SK-N-SH (cell line): Measurements from ENCODE around the gene TNFAIP2. TPM values are rescaled to one million over a fixed set of nuclear protein-coding genes. Genes with fewer than 3 reads are reported as not detected.

ENCODE experiments used
- CTCF ChIA-PET: fragments of 300-600, 350-600 bp; formaldehyde crosslinking; extraction: SDS; loops from one replicate; lab custom pipeline; 2021; lab: Yijun Ruan, JAX
- POLR2A ChIA-PET: fragments of 350-600 bp; sonication (Branson Sonifier 250); formaldehyde crosslinking; extraction: SDS; loops from one replicate; lab custom pipeline; 2020; ENCODE audit warnings: antibody characterized with exemption, inconsistent platforms; lab: Yijun Ruan, JAX
- DNase-seq: peaks from one replicate; pipeline ENCODE4 v3.0.0; 2012
- H2AFZ ChIP-seq: fragments of 200-600 bp; sonication (generic); 2 replicates; pipeline ENCODE4 v1.8.1; 2016; ENCODE audit warnings: antibody characterized with exemption, mild to moderate bottlenecking, low read depth
- H3F3A ChIP-seq: fragments of 200-600 bp; sonication (generic); replicated peaks from 2 replicates; pipeline ENCODE3; 2016; ENCODE audit warnings: antibody characterized with exemption, mild to moderate bottlenecking; ENCODE audit not compliant: insufficient read depth
- H3K27ac ChIP-seq, 2 experiments: fragments of 200-500 bp in 1 of 2; fragments of 200-600 bp in 1 of 2; sonication (Bioruptor generic) in 1 of 2; sonication (generic), shearing (Covaris generic) in 1 of 2; 2 replicates each; pipeline versions ENCODE4 v1.5.1 to v1.6.1; 2014 to 2016; ENCODE audit warnings: low read depth in 2 of 2, inconsistent platforms in 1 of 2, low read length in 1 of 2, mild to moderate bottlenecking in 1 of 2, mixed read lengths in 1 of 2
- H3K27me3 ChIP-seq: fragments of 200-600 bp; sonication (generic), shearing (Covaris generic); 2 replicates; pipeline ENCODE4 v1.6.1; 2016; ENCODE audit warnings: mixed run types; ENCODE audit not compliant: insufficient read depth
- H3K36me3 ChIP-seq, 2 experiments: fragments of 200-500 bp in 1 of 2; fragments of 200-600 bp in 1 of 2; sonication (Bioruptor generic) in 1 of 2; sonication (generic) in 1 of 2; replicated peaks in 1 of 2; 2 replicates each; pipeline versions ENCODE3 to v1.5.1; 2014 to 2016; ENCODE audit warnings: low read length in 1 of 2, mild to moderate bottlenecking in 1 of 2; ENCODE audit not compliant: insufficient read depth in 2 of 2, control insufficient read depth in 1 of 2
- H3K4me1 ChIP-seq, 2 experiments: fragments of 200-500 bp in 1 of 2; fragments of 200-600 bp in 1 of 2; sonication (Bioruptor generic) in 1 of 2; sonication (generic), shearing (Covaris generic) in 1 of 2; 2 replicates each; pipeline versions ENCODE4 v1.5.1 to v1.6.1; 2014 to 2016; ENCODE audit warnings: low read depth in 1 of 2, low read length in 1 of 2, mixed run types in 1 of 2; ENCODE audit not compliant: insufficient read depth in 2 of 2, control insufficient read depth in 1 of 2
- H3K4me2 ChIP-seq: fragments of 200-600 bp; sonication (generic), shearing (Covaris generic); 2 replicates; pipeline ENCODE4 v1.6.1; 2017; ENCODE audit warnings: mixed run types
- H3K4me3 ChIP-seq, 2 experiments: fragments of 200-500 bp in 1 of 2; fragments of 200-600 bp in 1 of 2; sonication (Bioruptor generic) in 1 of 2; sonication (generic), shearing (Covaris generic) in 1 of 2; 2 replicates each; pipeline versions ENCODE4 v1.5.1 to v1.8.1; 2014 to 2016; ENCODE audit warnings: low read depth in 2 of 2, inconsistent platforms in 1 of 2, low read length in 1 of 2, mild to moderate bottlenecking in 1 of 2, mixed read lengths in 1 of 2, moderate library complexity in 1 of 2
- H3K79me2 ChIP-seq: fragments of 200-600 bp; sonication (generic); 2 replicates; pipeline ENCODE4 v1.8.1; 2017; ENCODE audit warnings: mild to moderate bottlenecking; ENCODE audit not compliant: insufficient read depth
- H3K9ac ChIP-seq: fragments of 200-600 bp; sonication (generic); 2 replicates; pipeline ENCODE4 v1.6.1; 2017; ENCODE audit warnings: mixed run types
- H3K9me2 ChIP-seq: fragments of 200-600 bp; sonication (generic); 2 replicates; pipeline ENCODE4 v1.6.1; 2017; ENCODE audit warnings: mixed run types
- H3K9me3 ChIP-seq: fragments of 200-600 bp; sonication (generic); 2 replicates; pipeline ENCODE4 v1.6.1; 2017; ENCODE audit warnings: mixed run types, mild to moderate bottlenecking, moderate library complexity
- H4K20me1 ChIP-seq: fragments of 200-600 bp; sonication (generic); 2 replicates; pipeline ENCODE4 v1.6.1; 2017; ENCODE audit warnings: mild to moderate bottlenecking, mixed run types; ENCODE audit not compliant: insufficient read depth
- EP300 ChIP-seq, 2 experiments: IDR thresholded peaks; 2 replicates each; pipeline versions ENCODE4 v1.4.0 to v1.6.1; 2012; ENCODE audit warnings: borderline replicate concordance in 1 of 2, low read depth in 1 of 2, low read length in 1 of 2
- FOSL2 ChIP-seq: IDR thresholded peaks from 2 replicates; pipeline ENCODE4 v1.4.0; 2012; ENCODE audit warnings: low read depth, mild to moderate bottlenecking, moderate library complexity, borderline replicate concordance
- FOXJ3 ChIP-seq: sonication (generic); formaldehyde crosslinking; IDR thresholded peaks from 2 replicates; pipeline ENCODE4 v1.5.1; 2020; ENCODE audit warnings: mild to moderate bottlenecking, missing genetic modification reagents
- GATA2 ChIP-seq: sonication (generic); formaldehyde crosslinking; IDR thresholded peaks from 2 replicates; pipeline ENCODE4 v1.5.0; 2020; ENCODE audit warnings: mild to moderate bottlenecking, missing genetic modification reagents
- MXI1 ChIP-seq: IDR thresholded peaks from 2 replicates; pipeline ENCODE4 v1.6.1; 2012; ENCODE audit warnings: mild to moderate bottlenecking, low read depth, low read length, improper control_type of control experiment
- NFIC ChIP-seq: IDR thresholded peaks from 2 replicates; pipeline ENCODE4 v1.4.0; 2012; ENCODE audit warnings: borderline replicate concordance
- POLR2AphosphoS5 ChIP-seq: IDR thresholded peaks from 2 replicates; pipeline ENCODE4 v1.6.1; 2012; ENCODE audit warnings: low read depth, low read length
- RCOR1 ChIP-seq: fragments of 150-350 bp; IDR thresholded peaks from 2 replicates; pipeline ENCODE4 v1.6.1; 2017; ENCODE audit warnings: antibody characterized with exemption, low read length
- REST ChIP-seq: IDR thresholded peaks from 2 replicates; pipeline ENCODE4 v1.6.1; 2012; ENCODE audit warnings: mild to moderate bottlenecking, low read depth, low read length, moderate library complexity
- TAF1 ChIP-seq: IDR thresholded peaks from 2 replicates; pipeline ENCODE4 v1.6.1; 2012; ENCODE audit warnings: low read depth, mild to moderate bottlenecking, low read length, moderate library complexity, borderline replicate concordance
- TCF12 ChIP-seq: IDR thresholded peaks from 2 replicates; pipeline ENCODE4 v1.4.0; 2012
- TEAD4 ChIP-seq: IDR thresholded peaks from 2 replicates; pipeline ENCODE4 v1.4.0; 2012; ENCODE audit warnings: mild to moderate bottlenecking, borderline replicate concordance; ENCODE audit not compliant: insufficient read depth
- USF2 ChIP-seq: fragments of 150-350 bp; IDR thresholded peaks from 2 replicates; pipeline ENCODE4 v1.6.1; 2017; ENCODE audit warnings: antibody characterized with exemption, low read length, low read depth, borderline replicate concordance
- WGBS: methylation state at CpG from one replicate; pipeline ENCODE4 v1.1.6; 2017; ENCODE audit warnings: low lambda C conversion rate; 5-methylcytosine and 5-hydroxymethylcytosine counted together
- polyA plus RNA-seq, 3 experiments: library from polyadenylated mRNA; depleted of rRNA; stranded (reverse); fragments of >200 nt; gene quantifications; 2 replicates each; pipeline ENCODE4 v1.2.3, GENCODE V29; 2012
- TF ChIP-seq, protein P1 (sequence below): fragments of 150-350 bp; IDR thresholded peaks from 2 replicates; pipeline ENCODE4 v1.6.1; 2016; ENCODE audit warnings: mild to moderate bottlenecking, low read depth, low read length
- TF ChIP-seq, protein P2 (sequence below): IDR thresholded peaks from 2 replicates; pipeline ENCODE4 v1.4.0; 2012; ENCODE audit warnings: low read depth, borderline replicate concordance

The TNFAIP2 gene
- polyA plus RNA-seq, 1 of the 3 experiments (the other 2 are of a cell fraction): 16.0 TPM

DNA sequence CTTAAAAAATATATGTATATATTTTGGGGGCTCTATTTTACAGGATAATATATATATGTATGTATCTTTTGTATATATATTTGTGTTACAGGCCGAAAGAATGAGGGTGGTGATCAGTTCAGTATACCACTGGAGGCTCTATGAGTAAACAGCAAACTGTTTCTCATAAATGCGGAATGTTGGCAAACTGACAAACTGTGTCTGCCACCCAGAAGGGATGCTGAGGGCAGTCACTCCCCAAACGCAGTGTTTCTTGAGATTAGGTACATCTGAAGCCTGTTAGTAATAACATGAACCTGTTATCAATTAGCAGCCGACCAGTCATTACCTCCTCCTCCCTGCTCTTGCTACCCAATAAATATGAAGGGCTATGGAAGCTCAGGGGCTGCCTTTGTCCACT is 20.8 kb downstream of the TNFAIP2 start:
- TF ChIP-seq TAF1: no peak
- TF ChIP-seq EP300 (IDR thresholded peaks at IDR 0.05; ENCODE audit: borderline replicate concordance in 1 of 2, low read depth in 1 of 2, low read length in 1 of 2): peak in 1 of 2 experiments; percentile 34; a peak in 1 of 4 replicates
- TF ChIP-seq NFIC: peak; percentile 63
- TF ChIP-seq RCOR1: 0 out of 2 replicates have a peak, but pooled peaks have one; percentile 49
- TF ChIP-seq MXI1: no peak
- TF ChIP-seq REST: 0 out of 2 replicates have a peak, but pooled peaks have one; percentile 41
- TF ChIP-seq TCF12: peak; percentile 85
- TF ChIP-seq FOSL2: peak; percentile 28; the same call in 1 of the 2 replicates
- TF ChIP-seq, protein P1, sequence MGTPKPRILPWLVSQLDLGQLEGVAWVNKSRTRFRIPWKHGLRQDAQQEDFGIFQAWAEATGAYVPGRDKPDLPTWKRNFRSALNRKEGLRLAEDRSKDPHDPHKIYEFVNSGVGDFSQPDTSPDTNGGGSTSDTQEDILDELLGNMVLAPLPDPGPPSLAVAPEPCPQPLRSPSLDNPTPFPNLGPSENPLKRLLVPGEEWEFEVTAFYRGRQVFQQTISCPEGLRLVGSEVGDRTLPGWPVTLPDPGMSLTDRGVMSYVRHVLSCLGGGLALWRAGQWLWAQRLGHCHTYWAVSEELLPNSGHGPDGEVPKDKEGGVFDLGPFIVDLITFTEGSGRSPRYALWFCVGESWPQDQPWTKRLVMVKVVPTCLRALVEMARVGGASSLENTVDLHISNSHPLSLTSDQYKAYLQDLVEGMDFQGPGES: no peak
- TF ChIP-seq GATA2 (CRISPR knock-in tag): no peak
- no peak for TF ChIP-seq POLR2AphosphoS5
- CTCF ChIA-PET: interaction anchor here (3.9 kb wide), 1 partner anchor 39 kb away, joined by 36 read pairs; no protein-coding TSS in a partner anchor
- WGBS: 13% methylated on average over 4 of the region's 4 CpGs

DNA sequence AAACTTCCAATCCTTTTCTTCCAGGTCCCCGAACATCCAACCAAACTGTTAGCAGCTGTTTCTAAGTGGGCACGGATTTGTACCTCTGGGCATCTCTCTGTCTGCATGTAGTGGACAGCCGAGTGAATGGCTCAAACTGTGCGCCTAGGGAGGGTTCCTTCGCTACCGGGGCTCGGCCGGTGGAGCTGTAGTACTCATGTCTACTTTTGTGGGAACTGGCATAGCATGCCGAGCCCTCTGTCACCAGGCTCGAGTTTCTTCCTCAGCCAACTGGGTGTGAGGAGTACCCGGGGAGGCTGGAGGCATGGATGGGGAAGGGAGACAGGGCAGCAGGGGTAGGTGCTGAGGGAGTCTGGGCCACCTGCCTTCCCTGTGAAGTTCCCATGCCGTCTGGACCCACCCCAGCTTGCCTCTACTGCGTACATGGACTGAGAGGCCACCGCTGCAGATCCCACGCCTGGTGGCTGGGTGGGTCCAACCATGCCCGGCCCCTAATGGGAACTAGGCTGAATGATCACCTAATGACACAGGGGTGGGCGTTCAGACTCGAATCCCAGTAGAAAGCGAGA is 23.0 kb downstream of the TNFAIP2 start:
- no peak overlapping the region for H3K27ac ChIP-seq
- H3K4me3 ChIP-seq: no peak overlapping the region
- peaks cover 3% of the 10 kb centered on the region for H3F3A ChIP-seq
- no peak overlapping the region for H3K4me2 ChIP-seq
- peaks cover 5 to 15% of the 10 kb centered on the region in 2 experiments; a peak in 2 of 4 replicates for H3K4me1 ChIP-seq
- POLR2A ChIA-PET: no interaction called here
- H4K20me1 ChIP-seq: no peaks in the 10 kb centered on the region
- DNase-seq: no peak
- CTCF ChIA-PET: interaction anchor here (1.0 kb wide), 1 partner anchor 19 kb away, joined by 4 read pairs; no protein-coding TSS in a partner anchor
- no peak overlapping the region for H2AFZ ChIP-seq
- no peaks in the 10 kb centered on the region for H3K9me3 ChIP-seq
- 88% methylated on average over 15 of the region's 19 CpGs for WGBS
- no peaks in the 10 kb centered on the region for H3K36me3 ChIP-seq
- no peaks in the 10 kb centered on the region for H3K79me2 ChIP-seq
- H3K9ac ChIP-seq: no peak overlapping the region
- H3K9me2 ChIP-seq: no peaks in the 10 kb centered on the region
- H3K27me3 ChIP-seq: no peaks in the 10 kb centered on the region
- TF ChIP-seq FOXJ3 (CRISPR knock-in tag) (no peak), MXI1 (no peak), POLR2AphosphoS5 (no peak), USF2 (no peak), REST (no peak), TEAD4 (no peak)
- TF ChIP-seq, protein P2, sequence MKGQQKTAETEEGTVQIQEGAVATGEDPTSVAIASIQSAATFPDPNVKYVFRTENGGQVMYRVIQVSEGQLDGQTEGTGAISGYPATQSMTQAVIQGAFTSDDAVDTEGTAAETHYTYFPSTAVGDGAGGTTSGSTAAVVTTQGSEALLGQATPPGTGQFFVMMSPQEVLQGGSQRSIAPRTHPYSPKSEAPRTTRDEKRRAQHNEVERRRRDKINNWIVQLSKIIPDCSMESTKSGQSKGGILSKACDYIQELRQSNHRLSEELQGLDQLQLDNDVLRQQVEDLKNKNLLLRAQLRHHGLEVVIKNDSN: no peak

More for the DNA sequence above, 20.8 kb downstream of the TNFAIP2 start:
- H3K27me3 ChIP-seq: no peaks in the 10 kb centered on the region
- H3F3A ChIP-seq: peaks cover 6% of the 10 kb centered on the region
- no peak overlapping the region for H3K4me2 ChIP-seq
- 0 out of 2 replicates have a peak overlapping the region, but pooled peaks have one; percentile 1 for H2AFZ ChIP-seq
- H3K4me1 ChIP-seq: peaks cover 5 to 12% of the 10 kb centered on the region in 2 experiments; a peak in 2 of 4 replicates
- no peaks in the 10 kb centered on the region for H3K36me3 ChIP-seq
- no peak overlapping the region for H3K4me3 ChIP-seq
- no peaks in the 10 kb centered on the region for H3K9me2 ChIP-seq
- H3K9ac ChIP-seq: no peak overlapping the region
- H3K9me3 ChIP-seq: no peaks in the 10 kb centered on the region
- H3K27ac ChIP-seq: peak overlapping the region; percentile 39 to 40
- POLR2A ChIA-PET: no interaction called here
- no peaks in the 10 kb centered on the region for H3K79me2 ChIP-seq
- no peak for DNase-seq
- H4K20me1 ChIP-seq: no peaks in the 10 kb centered on the region
